Measurements from ENCODE around the gene SLC9A7.

DNA sequence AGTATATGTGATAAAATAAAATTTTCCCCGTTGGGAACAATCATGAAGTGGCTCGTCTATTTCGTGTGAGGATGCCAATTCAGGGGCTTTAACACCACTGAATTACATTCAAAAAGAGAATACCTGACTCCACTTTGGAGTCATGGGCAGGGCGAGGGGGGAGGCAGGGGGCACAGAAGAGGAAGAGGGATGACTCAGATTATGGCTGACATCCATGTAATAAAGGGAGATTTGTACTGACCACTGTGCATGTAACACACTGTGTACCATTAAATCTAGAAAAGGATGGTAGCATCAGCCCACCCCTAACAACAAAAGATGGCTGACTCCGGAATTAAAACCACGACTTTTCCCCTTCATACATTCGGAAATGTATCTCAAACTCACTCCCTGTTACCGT lies 1.3 kb downstream of the SLC9A7 start:
- TF ChIP-seq POLR2A (IDR thresholded peaks at IDR 0.05) = no peak
- TF ChIP-seq, protein P1, sequence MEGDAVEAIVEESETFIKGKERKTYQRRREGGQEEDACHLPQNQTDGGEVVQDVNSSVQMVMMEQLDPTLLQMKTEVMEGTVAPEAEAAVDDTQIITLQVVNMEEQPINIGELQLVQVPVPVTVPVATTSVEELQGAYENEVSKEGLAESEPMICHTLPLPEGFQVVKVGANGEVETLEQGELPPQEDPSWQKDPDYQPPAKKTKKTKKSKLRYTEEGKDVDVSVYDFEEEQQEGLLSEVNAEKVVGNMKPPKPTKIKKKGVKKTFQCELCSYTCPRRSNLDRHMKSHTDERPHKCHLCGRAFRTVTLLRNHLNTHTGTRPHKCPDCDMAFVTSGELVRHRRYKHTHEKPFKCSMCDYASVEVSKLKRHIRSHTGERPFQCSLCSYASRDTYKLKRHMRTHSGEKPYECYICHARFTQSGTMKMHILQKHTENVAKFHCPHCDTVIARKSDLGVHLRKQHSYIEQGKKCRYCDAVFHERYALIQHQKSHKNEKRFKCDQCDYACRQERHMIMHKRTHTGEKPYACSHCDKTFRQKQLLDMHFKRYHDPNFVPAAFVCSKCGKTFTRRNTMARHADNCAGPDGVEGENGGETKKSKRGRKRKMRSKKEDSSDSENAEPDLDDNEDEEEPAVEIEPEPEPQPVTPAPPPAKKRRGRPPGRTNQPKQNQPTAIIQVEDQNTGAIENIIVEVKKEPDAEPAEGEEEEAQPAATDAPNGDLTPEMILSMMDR (IDR thresholded peaks at IDR 0.05) = no peak
- TF ChIP-seq EP300 (IDR thresholded peaks at IDR 0.05) = no peak

All from tibial nerve (tissue), 4 donors.